OCI-LY7 (cell line): Measurements from ENCODE around the gene SEC23A. TPM values are rescaled to one million over a fixed set of nuclear protein-coding genes. Genes with fewer than 3 reads are reported as not detected.
"Not testable (repeated sequence)": the region's sequence is repeated elsewhere in the genome, so short reads cannot be mapped to it uniquely, and the experiment has no call there.

Experiments
- Bru-seq: library from RNA; stranded (reverse); fragments of 400-500 nt; gene quantifications from one replicate; lab custom pipeline; 2021; lab: Mats Ljungman, UMichigan
- BruChase-seq, 2 experiments: library from RNA; stranded (reverse); fragments of 400-500 nt; gene quantifications; one replicate each; lab custom pipeline; 2021; lab: Mats Ljungman, UMichigan
- BruUV-seq: library from RNA; stranded (reverse); fragments of 400-500 nt; replicated peaks from 2 replicates; lab custom pipeline; 2021; lab: Mats Ljungman, UMichigan
- CTCF ChIA-PET: fragments of 300-600 bp; sonication (Branson Sonifier 250); formaldehyde crosslinking; loops from one replicate; lab custom pipeline; 2022; ENCODE audit warnings: antibody characterized with exemption; ENCODE audit not compliant: unreplicated experiment; lab: Charles Lee
- POLR2A ChIA-PET: fragments of 300-600 bp; sonication (Branson Sonifier 250); formaldehyde crosslinking; loops from one replicate; lab custom pipeline; 2022; ENCODE audit warnings: antibody characterized with exemption; lab: Charles Lee
- DNase-seq: peaks from one replicate; pipeline ENCODE4 v3.0.0-alpha.2; 2015; ENCODE audit warnings: low spot score
- H2AFZ ChIP-seq: fragments of 200-600 bp; sonication (generic), shearing (Covaris generic); 2 replicates; pipeline ENCODE4 v1.6.1; 2014; ENCODE audit warnings: mild to moderate bottlenecking, antibody characterized with exemption, low read length, moderate library complexity
- H3K27ac ChIP-seq: fragments of 200-600 bp; sonication (generic); 2 replicates; pipeline ENCODE4 v1.5.1; 2014; ENCODE audit warnings: mixed run types, low read depth, mild to moderate bottlenecking, moderate library complexity, low read length, inconsistent platforms; ENCODE audit not compliant: poor library complexity, severe bottlenecking
- H3K36me3 ChIP-seq: fragments of 200-600 bp; sonication (generic); 2 replicates; pipeline ENCODE4 v1.6.1; 2014; ENCODE audit warnings: mild to moderate bottlenecking, antibody characterized with exemption, low read length, moderate library complexity, mixed read lengths; ENCODE audit not compliant: insufficient read depth
- H3K4me1 ChIP-seq: fragments of 200-600 bp; sonication (generic); 2 replicates; pipeline ENCODE4 v1.5.1; 2014; ENCODE audit warnings: mild to moderate bottlenecking, low read length; ENCODE audit not compliant: insufficient read depth, poor library complexity, severe bottlenecking
- H3K4me2 ChIP-seq: fragments of 200-600 bp; sonication (generic); 2 replicates; pipeline ENCODE4 v1.6.1; 2014; ENCODE audit warnings: mild to moderate bottlenecking, low read length
- H3K4me3 ChIP-seq: fragments of 200-600 bp; sonication (generic); 2 replicates; pipeline ENCODE4 v1.5.1; 2014; ENCODE audit warnings: mild to moderate bottlenecking, low read depth, low read length; ENCODE audit not compliant: poor library complexity, severe bottlenecking
- H3K79me2 ChIP-seq: fragments of 200-600 bp; sonication (generic); 2 replicates; pipeline ENCODE4 v1.6.1; 2016; ENCODE audit warnings: low read depth, mild to moderate bottlenecking, low read length, moderate library complexity, mixed read lengths; ENCODE audit not compliant: insufficient read depth
- H3K9me2 ChIP-seq: fragments of 200-600 bp; sonication (generic); 2 replicates; pipeline ENCODE4 v1.6.1; 2016; ENCODE audit warnings: mild to moderate bottlenecking, low read length, mixed read lengths; ENCODE audit not compliant: insufficient read depth
- H3K9me3 ChIP-seq: fragments of 200-600 bp; sonication (generic); 2 replicates; pipeline ENCODE4 v1.6.1; 2014; ENCODE audit warnings: mild to moderate bottlenecking, mixed run types, low read length, mixed read lengths
- H4K20me1 ChIP-seq: fragments of 200-600 bp; sonication (generic); 2 replicates; pipeline ENCODE4 v1.6.1; 2014; ENCODE audit warnings: mild to moderate bottlenecking, antibody characterized with exemption, low read length, moderate library complexity, mixed read lengths; ENCODE audit not compliant: insufficient read depth
- EZH2phosphoT487 ChIP-seq: fragments of 200-600 bp; sonication (generic); IDR thresholded peaks from 2 replicates; pipeline ENCODE4 v1.6.1; 2018; ENCODE audit warnings: low read depth, borderline replicate concordance, mild to moderate bottlenecking, mixed run types, antibody characterized with exemption, low read length, moderate library complexity, mixed read lengths
- intact Hi-C: fragments of 100-400 bp; cut with micrococcal nuclease; formaldehyde crosslinking; loops from one replicate; pipeline ENCODE4 v1.10.0; 2022; ENCODE audit not compliant: unreplicated experiment
- long read RNA-seq: library from polyadenylated mRNA; stranded (forward); transcript quantifications from one replicate; pipeline ENCODE4 v2.0.0, GENCODE V29; 2022
- total RNA-seq, 2 experiments: library from RNA; depleted of rRNA in 1 of 2; stranded (reverse); fragments of >200 nt in 1 of 2; shearing (Covaris generic) in 1 of 2; gene quantifications; 2 replicates each; pipeline ENCODE4 v1.2.3, GENCODE V29; 2014 to 2022
- TF ChIP-seq, protein P1 (sequence below): fragments of 200-600 bp; sonication (generic); conservative IDR thresholded peaks from 2 replicates; pipeline ENCODE4 v1.5.1; 2014; ENCODE audit warnings: mild to moderate bottlenecking, antibody characterized with exemption, low read length, moderate library complexity, mixed read lengths

The SEC23A gene
- total RNA-seq (2014; rRNA removed; shearing (Covaris generic)) = 55.7 and 68.8 TPM in 2 replicates
- total RNA-seq (2022) = 47.5 and 55.1 TPM in 2 replicates
- Bru-seq, nascent RNA = percentile 74 among the genes with signal in this experiment
- BruChase-seq, experiment 1, labeled RNA remaining after a 6-hour chase = percentile 75 among the genes with signal in this experiment
- BruChase-seq, experiment 2, labeled RNA remaining after a 2-hour chase = percentile 74 among the genes with signal in this experiment
- long read RNA-seq, full-length matches to known transcripts = 132 of 153 reads
- long read RNA-seq, partial matches to known transcripts = 9 of 153 reads
- long read RNA-seq, other reads (novel, unspliced or antisense) = 12 of 153 reads

DNA sequence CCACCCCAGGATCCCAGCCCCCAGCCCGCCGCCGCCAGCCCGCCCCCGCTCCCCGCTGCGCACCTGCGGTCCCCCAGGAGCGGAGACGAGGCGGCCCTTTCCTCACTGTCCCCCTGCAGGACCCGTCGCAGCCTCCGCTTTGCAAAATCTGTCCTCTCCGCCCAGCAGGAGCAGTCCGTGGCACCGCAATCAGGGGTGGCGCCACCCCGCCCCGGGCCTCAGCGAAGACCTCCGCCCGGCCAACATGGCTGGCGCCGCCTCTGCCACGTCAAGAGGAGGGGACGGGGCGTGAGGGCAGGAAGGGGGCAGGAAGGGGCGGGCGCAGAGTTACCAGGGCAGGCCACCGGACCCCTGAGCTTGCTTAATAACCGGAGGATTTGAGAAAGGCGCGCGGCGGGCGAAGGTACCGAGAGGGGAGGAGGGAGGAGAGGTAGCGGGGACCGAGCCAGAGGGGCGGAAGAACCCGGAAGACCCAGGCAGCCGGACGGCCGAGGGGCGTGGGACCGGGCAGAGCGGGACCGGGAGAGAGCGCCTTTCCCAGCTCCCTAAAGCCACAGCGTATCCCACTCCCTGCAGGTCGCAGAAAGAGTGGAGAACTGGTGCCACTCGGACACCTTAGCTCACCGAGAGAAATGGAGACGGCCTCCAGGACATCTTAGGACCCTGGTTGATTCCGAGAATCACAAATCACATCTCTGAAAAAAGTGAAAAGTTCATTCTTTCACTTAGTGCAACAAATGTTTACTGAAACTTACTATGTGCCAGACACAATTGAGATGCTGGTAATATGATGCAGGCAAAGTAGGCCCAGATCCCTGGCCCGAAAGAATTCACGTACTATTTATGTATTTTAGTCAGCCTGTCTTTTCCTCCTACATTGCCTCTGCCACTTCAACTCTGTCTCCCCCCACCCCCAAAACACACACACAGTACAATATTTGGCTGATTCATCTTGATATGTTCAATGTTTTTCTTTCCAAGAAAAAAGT is at the start of gene SEC23A:
TSS of gene SEC23A (minus strand) at position 267 of the 989 bp plus-strand sequence. CDS start 7,117 bp downstream, outside the sequence.
- Histone ChIP-seq H3K27ac (peak within 1 kb of the TSS; percentile 46), H3K4me1 (peaks cover 17% of the 10 kb centered on the region), H2AFZ (peak within 1 kb of the TSS; percentile 90), H3K36me3 (no peaks in the 10 kb centered on the region), H4K20me1 (0 out of 2 replicates have a peak, but pooled peaks cover 3% of the 10 kb centered on the region), H3K4me2 (peak within 1 kb of the TSS; percentile 93), H3K4me3 (peak within 1 kb of the TSS; percentile 75), H3K9me2 (no peaks in the 10 kb centered on the region), H3K79me2 (peaks cover 29% of the 10 kb centered on the region), H3K9me3 (no peaks in the 10 kb centered on the region)
- intact Hi-C loops = loop anchor here (2.0 to 5.0 kb wide), 2 partner anchors 164 to 330 kb away; partner anchors contain the start of gene FBXO33
- peak; percentile 91 for DNase-seq
- CTCF ChIA-PET = interaction anchor here (0.7 to 1.4 kb wide), 3 partner anchors 11 to 330 kb away, joined by 3 to 4 read pairs (median 4); partner anchors contain the start of gene GEMIN2
- POLR2A ChIA-PET = interaction anchor here (0.5 to 3.9 kb wide), 11 partner anchors 9 to 1112 kb away, joined by 3 to 49 read pairs (median 4); partner anchors contain the start of genes FBXO33, GEMIN2 and TRAPPC6B
- TF ChIP-seq, protein P1, sequence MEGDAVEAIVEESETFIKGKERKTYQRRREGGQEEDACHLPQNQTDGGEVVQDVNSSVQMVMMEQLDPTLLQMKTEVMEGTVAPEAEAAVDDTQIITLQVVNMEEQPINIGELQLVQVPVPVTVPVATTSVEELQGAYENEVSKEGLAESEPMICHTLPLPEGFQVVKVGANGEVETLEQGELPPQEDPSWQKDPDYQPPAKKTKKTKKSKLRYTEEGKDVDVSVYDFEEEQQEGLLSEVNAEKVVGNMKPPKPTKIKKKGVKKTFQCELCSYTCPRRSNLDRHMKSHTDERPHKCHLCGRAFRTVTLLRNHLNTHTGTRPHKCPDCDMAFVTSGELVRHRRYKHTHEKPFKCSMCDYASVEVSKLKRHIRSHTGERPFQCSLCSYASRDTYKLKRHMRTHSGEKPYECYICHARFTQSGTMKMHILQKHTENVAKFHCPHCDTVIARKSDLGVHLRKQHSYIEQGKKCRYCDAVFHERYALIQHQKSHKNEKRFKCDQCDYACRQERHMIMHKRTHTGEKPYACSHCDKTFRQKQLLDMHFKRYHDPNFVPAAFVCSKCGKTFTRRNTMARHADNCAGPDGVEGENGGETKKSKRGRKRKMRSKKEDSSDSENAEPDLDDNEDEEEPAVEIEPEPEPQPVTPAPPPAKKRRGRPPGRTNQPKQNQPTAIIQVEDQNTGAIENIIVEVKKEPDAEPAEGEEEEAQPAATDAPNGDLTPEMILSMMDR = peak; percentile 33; the same call in 1 of the 2 replicates
- TF ChIP-seq EZH2phosphoT487 = no peak
- TSS peak; percentile 95 for BruUV-seq

DNA sequence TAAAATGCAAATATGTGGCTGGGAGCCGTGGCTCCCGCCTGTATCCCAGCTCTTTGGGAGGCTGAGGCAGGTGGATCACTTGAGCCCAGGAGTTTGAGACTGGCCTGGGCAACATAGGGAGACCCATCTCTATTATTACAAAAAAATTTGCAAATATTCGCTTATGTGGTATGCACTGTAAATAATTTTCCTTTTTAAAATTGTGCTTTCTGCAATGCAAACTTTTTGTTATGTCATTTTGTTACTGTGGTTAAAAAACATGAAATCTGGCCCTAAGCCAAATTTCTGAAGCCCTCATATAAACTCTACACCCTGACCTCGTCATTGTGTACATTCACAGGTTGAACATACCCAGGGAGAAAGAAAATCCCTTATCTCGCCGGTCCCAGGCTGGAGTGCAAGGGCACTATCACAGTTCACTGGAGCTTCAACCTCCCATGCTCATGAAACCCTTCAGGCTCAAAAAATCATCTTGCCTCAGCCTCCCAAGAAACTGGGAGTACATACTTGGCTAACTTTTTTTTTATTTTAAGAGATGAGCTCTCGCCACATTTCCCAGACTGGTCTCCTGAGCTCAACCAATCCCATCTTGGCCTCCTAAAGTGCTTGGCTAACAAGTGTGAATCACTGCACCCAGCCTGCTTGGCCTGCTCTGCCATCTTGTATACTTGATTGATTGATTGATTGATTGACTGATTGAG is 42.4 kb upstream of the SEC23A start:
- Histone ChIP-seq H3K9me2 (no peaks in the 10 kb centered on the region), H3K4me1 (no peaks in the 10 kb centered on the region), H3K27ac (no peak overlapping the region), H4K20me1 (no peaks in the 10 kb centered on the region), H3K36me3 (peaks cover 67% of the 10 kb centered on the region), H3K9me3 (0 out of 2 replicates have a peak, but pooled peaks cover 6% of the 10 kb centered on the region), H3K79me2 (no peaks in the 10 kb centered on the region), H3K4me2 (no peak overlapping the region), H3K4me3 (no peak overlapping the region), H2AFZ (no peak overlapping the region)
- CTCF ChIA-PET = no interaction called here
- DNase-seq = no peak
- BruUV-seq = no TSS peak
- TF ChIP-seq, protein P1 = no peak
- no peak for TF ChIP-seq EZH2phosphoT487
- intact Hi-C loops = no loop called here
- POLR2A ChIA-PET = interaction anchor here (0.7 kb wide), 1 partner anchor 731 kb away, joined by 3 read pairs; no protein-coding TSS in a partner anchor

DNA sequence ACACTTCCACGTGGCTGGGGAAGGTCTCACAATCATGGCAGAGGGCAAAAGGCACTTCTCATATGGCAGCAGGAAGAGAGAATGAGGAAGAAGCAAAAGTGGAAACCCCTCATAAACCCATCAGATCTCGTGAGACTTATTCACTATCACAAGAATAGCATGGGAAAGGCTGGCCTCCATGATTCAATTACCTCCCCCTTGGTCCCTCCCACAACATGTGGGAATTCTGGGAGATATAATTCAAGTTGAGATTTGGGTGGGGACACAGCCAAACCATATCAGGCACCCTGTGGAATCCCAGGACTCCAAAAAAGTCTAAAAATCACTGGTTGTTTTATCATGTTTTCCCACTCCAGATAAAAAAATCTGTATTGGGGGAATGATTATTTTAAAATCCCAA is 40.2 kb upstream of the SEC23A start:
- CTCF ChIA-PET, intact Hi-C loops, POLR2A ChIA-PET, H4K20me1 ChIP-seq, DNase-seq, H3K4me2 ChIP-seq, H2AFZ ChIP-seq, BruUV-seq, H3K27ac ChIP-seq, H3K9me3 ChIP-seq, H3K4me3 ChIP-seq, H3K9me2 ChIP-seq, H3K79me2 ChIP-seq, H3K4me1 ChIP-seq: not testable (repeated sequence)
- peaks cover 67% of the 10 kb centered on the region for H3K36me3 ChIP-seq

DNA sequence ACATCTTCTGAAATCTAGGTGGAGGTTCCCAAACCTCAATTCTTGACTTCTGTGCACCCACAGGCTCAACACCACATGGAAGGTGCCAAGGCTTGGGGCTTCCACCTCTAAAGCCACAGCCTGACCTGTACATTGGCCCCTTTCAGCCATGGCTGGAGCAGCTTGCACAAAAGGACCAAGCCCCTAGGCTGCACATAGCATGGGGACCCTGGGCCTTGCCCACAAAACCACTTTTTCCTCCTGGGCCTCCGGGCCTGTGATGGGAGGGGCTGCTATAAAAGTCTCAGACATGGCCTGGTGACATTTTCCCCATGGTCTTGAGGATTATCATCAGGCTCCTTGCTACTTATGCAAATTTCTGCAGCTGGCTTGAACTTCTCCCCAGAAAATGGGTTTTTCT is 38.6 kb upstream of the SEC23A start:
- CTCF ChIA-PET, DNase-seq, BruUV-seq, intact Hi-C loops, H3K4me1 ChIP-seq, H3K4me2 ChIP-seq, H3K9me2 ChIP-seq, H3K27ac ChIP-seq, H3K79me2 ChIP-seq, H2AFZ ChIP-seq, H3K9me3 ChIP-seq, H3K4me3 ChIP-seq, H4K20me1 ChIP-seq: not testable (repeated sequence)
- POLR2A ChIA-PET = interaction anchor here (0.6 kb wide), 1 partner anchor 26 kb away, joined by 3 read pairs; no protein-coding TSS in a partner anchor
- H3K36me3 ChIP-seq = peaks cover 65% of the 10 kb centered on the region
